ENCODE measurements around the gene GPRC5C. TPM values are rescaled to one million over a fixed set of nuclear protein-coding genes. Genes with fewer than 3 reads are reported as not detected.

Gene GPRC5C
- total and polyA plus RNA-seq, 2 of the 8 experiments (the other 6 are each of a cell fraction or from before 2014, with no cell fraction given): 18.3 to 55.8 TPM

DNA sequence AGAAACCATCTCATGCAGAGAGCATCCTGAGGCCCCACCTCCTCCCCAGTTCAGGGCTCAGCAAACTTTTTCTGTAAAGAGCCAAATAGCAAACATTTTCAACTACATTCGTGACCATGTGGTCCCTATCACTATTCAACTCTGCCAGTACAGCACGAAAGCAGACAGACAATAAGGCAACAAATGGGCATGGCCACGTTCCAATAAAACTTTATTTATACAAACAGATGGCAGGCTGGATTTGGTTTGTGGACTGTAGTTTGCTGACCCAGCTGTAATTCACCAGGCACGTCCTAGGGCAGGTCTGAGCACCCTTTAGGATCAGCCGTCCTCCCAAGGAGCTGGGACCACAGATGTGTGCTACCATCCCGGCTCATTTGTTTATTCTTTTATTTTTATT is 27.1 kb upstream of the GPRC5C start:
- POLR2A ChIA-PET (ENCODE audit: partially characterized antibody): no interaction called here
- H3K79me1 ChIP-seq (ENCODE audit: low read depth, low read length): no peaks in the 10 kb centered on the region
- WGBS, 2 experiments (ENCODE audit: extremely low coverage in 1 of 2, insufficient coverage in 1 of 2, insufficient read length in 1 of 2, insufficient replicate concordance in 2 of 2, low coverage in 1 of 2, low lambda C conversion rate in 2 of 2, missing lambda C conversion rate in 1 of 2): 75% methylated on average over 6 of the region's 6 CpGs; no CpG with 5 or more reads in 1 of the 2 experiments
- peak overlapping the region; percentile 92 for H2BK120ac ChIP-seq (replicated peaks; ENCODE audit: low read depth, low read length)
- no peaks in the 10 kb centered on the region for H4K20me1 ChIP-seq (replicated peaks in 1 of 2; ENCODE audit: control insufficient read depth in 1 of 2, insufficient read depth in 2 of 2, low read length in 2 of 2)
- H3K23me2 ChIP-seq (ENCODE audit: low read depth, low read length): no peaks in the 10 kb centered on the region; the same call in 1 of the 2 replicates
- no peak overlapping the region for H4K8ac ChIP-seq (ENCODE audit: extremely low read depth, insufficient read depth, low read length)
- peak overlapping the region; percentile 84; the same call in 1 of the 2 replicates for H2BK5ac ChIP-seq (ENCODE audit: low read depth, low read length)
- peak overlapping the region; percentile 88 for H2AFZ ChIP-seq (ENCODE audit: low read length)
- FAIRE-seq: no peak
- H2BK12ac ChIP-seq (ENCODE audit: low read depth, low read length): peak overlapping the region; percentile 86
- peak overlapping the region; percentile 13 for H4K5ac ChIP-seq (ENCODE audit: insufficient read length, low read depth, low read length)
- H3K18ac ChIP-seq (ENCODE audit: extremely low read depth, low read length): peak overlapping the region; percentile 34; the same call in 1 of the 2 replicates
- peak overlapping the region; percentile 3; the same call in 1 of the 2 replicates for H2AK5ac ChIP-seq (ENCODE audit: low read depth, low read length)
- no peak overlapping the region for H3K9ac ChIP-seq (replicated peaks in 1 of 4; ENCODE audit: extremely low read depth in 1 of 4, low read depth in 3 of 4, low read length in 3 of 4)
- peak overlapping the region; percentile 90 for H2BK20ac ChIP-seq (ENCODE audit: low read length)
- DNase-seq (ENCODE audit: low read depth in 1 of 2, low spot score in 2 of 2): no peak
- peak overlapping the region; percentile 65 for H3K4ac ChIP-seq (replicated peaks; ENCODE audit: insufficient read length, low read depth, low read length)
- H4K91ac ChIP-seq (replicated peaks; ENCODE audit: insufficient read length, low read length): peak overlapping the region; percentile 69
- TF ChIP-seq CREB1 (IDR thresholded peaks at IDR 0.05): no peak
- TF ChIP-seq MAFK (IDR thresholded peaks at IDR 0.05; ENCODE audit: low read depth, low read length): peak; percentile 45; the same call in 1 of the 2 replicates
- no peak for TF ChIP-seq PHF8 (conservative IDR thresholded peaks at IDR 0.05; ENCODE audit: low read depth, low read length)
- TF ChIP-seq BCL11A (IDR thresholded peaks at IDR 0.05; ENCODE audit: low read depth in 2 of 2, low read length in 2 of 2): no peak
- no peak for TF ChIP-seq ASH2L (IDR thresholded peaks at IDR 0.05; ENCODE audit: low read length)
- TF ChIP-seq RFX5 (IDR thresholded peaks at IDR 0.05; ENCODE audit: borderline replicate concordance, low read depth, low read length): no peak
- peaks cover 3 to 19% (median 14%) of the 10 kb centered on the region in 4 experiments for H3K4me1 ChIP-seq (replicated peaks in 1 of 4; ENCODE audit: control insufficient read depth in 3 of 4, insufficient read depth in 4 of 4, low read length in 3 of 4)
- H3K23ac ChIP-seq (ENCODE audit: insufficient read length): no peak overlapping the region
- peak overlapping the region; percentile 77; the same call in 1 of the 2 replicates for H2BK15ac ChIP-seq (ENCODE audit: low read length)
- no peaks in the 10 kb centered on the region for H3K79me2 ChIP-seq (ENCODE audit: control insufficient read depth in 1 of 2, insufficient read depth in 2 of 2, low read length in 2 of 2)
- peak overlapping the region in 1 of 4 experiments; percentile 37; a peak in 2 of 8 replicates for H3K4me3 ChIP-seq (ENCODE audit: extremely low read depth in 1 of 4, insufficient read depth in 2 of 4, low read depth in 3 of 4, low read length in 4 of 4)
- peak overlapping the region; percentile 58; the same call in 1 of the 2 replicates for H3K27ac ChIP-seq (ENCODE audit: low read depth, low read length)
- no peak overlapping the region for H3K56ac ChIP-seq (replicated peaks; ENCODE audit: insufficient read length, low read depth, low read length)
- H3K27me3 ChIP-seq (replicated peaks in 1 of 4; ENCODE audit: control insufficient read depth in 3 of 4, extremely low read depth in 1 of 4, insufficient read depth in 3 of 4, low read length in 3 of 4): no peaks in the 10 kb centered on the region
- H3K36me3 ChIP-seq (ENCODE audit: control insufficient read depth in 2 of 4, insufficient read depth in 4 of 4, low read length in 3 of 4): no peaks in the 10 kb centered on the region
- H3K14ac ChIP-seq (ENCODE audit: insufficient read length): no peak overlapping the region
- CTCF ChIA-PET (ENCODE audit: partially characterized antibody): interaction anchor here (0.6 to 7.4 kb wide), 14 partner anchors 9 to 439 kb away, joined by 3 to 47 read pairs (median 3); no protein-coding TSS in a partner anchor
- H3K9me3 ChIP-seq (ENCODE audit: insufficient read depth in 2 of 2, low read depth in 1 of 2, low read length in 1 of 2): no peaks in the 10 kb centered on the region
- peak overlapping the region; percentile 55 to 58 for H3K4me2 ChIP-seq (ENCODE audit: insufficient read depth in 1 of 2, low read depth in 2 of 2, low read length in 2 of 2)
